Measurements from ENCODE around the gene RPRD1B. TPM values are rescaled to one million over a fixed set of nuclear protein-coding genes. Genes with fewer than 3 reads are reported as not detected.

Gene RPRD1B
- total and polyA plus RNA-seq, 2 donors (not counting 3 experiments of a cell fraction or from before 2014, with no cell fraction given): 13.0 to 29.3 TPM

DNA sequence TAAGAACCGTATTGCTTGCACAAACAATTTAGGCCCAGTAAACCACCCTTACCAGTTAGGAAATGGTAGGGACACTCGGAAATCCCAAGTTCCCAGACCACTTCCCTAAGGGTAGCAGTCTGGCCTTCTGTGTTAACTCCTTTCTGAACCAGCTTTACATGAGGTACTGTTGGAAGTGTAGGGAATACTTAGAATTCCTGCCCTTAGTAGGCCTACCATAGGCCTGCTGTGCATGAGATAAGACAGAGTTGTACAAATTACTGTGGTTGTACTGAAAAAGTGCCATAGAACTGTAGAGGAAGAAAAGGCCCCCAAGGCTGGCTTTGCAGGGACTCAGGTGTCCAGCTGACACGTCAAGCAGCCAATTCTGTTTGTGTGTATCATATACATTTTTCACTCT lies 11.1 kb downstream of the RPRD1B start:
- BruUV-seq (replicated peaks): no TSS peak
- DNase-seq (ENCODE audit: low read depth, low spot score): no peak
- Histone ChIP-seq H3K9ac (replicated peaks; ENCODE audit: extremely low read depth, insufficient read depth, low read length) (no peak overlapping the region), H3K27ac (ENCODE audit: insufficient read depth, low read depth, low read length) (no peak overlapping the region), H2AFZ (ENCODE audit: low read depth, low read length) (no peak overlapping the region), H4K20me1 (replicated peaks; ENCODE audit: control insufficient read depth, extremely low read depth, insufficient read depth, low read length) (no peaks in the 10 kb centered on the region), H3K79me2 (ENCODE audit: control insufficient read depth, insufficient read depth, low read length) (peaks cover 43% of the 10 kb centered on the region), H3K36me3 (ENCODE audit: control insufficient read depth in 2 of 2, extremely low read depth in 1 of 2, insufficient read depth in 2 of 2, low read length in 2 of 2) (peaks cover 10 to 11% of the 10 kb centered on the region in 2 experiments), H3K27me3 (ENCODE audit: control insufficient read depth in 2 of 2, insufficient read depth in 2 of 2, low read length in 2 of 2) (no peaks in the 10 kb centered on the region), H3K9me1 (replicated peaks; ENCODE audit: control insufficient read depth, extremely low read depth, insufficient read depth, low read length) (no peaks in the 10 kb centered on the region), H3K9me3 (replicated peaks; ENCODE audit: control insufficient read depth, insufficient read depth, low read length) (no peaks in the 10 kb centered on the region), H3K4me3 (replicated peaks in 1 of 3; ENCODE audit: insufficient read depth in 1 of 3, low read depth in 1 of 3, low read length in 3 of 3) (no peak overlapping the region), H3K4me2 (ENCODE audit: insufficient read depth, low read length) (no peak overlapping the region), H3K4me1 (ENCODE audit: control insufficient read depth, extremely low read depth, insufficient read depth, low read length) (peaks cover 3% of the 10 kb centered on the region)
- no peak for FAIRE-seq
- intact Hi-C loops (cut with micrococcal nuclease): no loop called here
- dilution Hi-C loops (cut with MboI; ENCODE audit: extremely low pct_ligation_motif_present, low sequenced_read_pairs): no loop called here
- POLR2A ChIA-PET: interaction anchor here (1.1 kb wide), 1 partner anchor 11 kb away, joined by 3 read pairs; the partner anchor contains the start of genes RPRD1B and TTI1
- CTCF ChIA-PET: interaction anchor here (1.1 to 4.4 kb wide), 7 partner anchors 11 to 481 kb away, joined by 3 to 15 read pairs (median 6); partner anchors contain the start of genes RPRD1B and TTI1
- TF ChIP-seq POLR2AphosphoS5 (IDR thresholded peaks at IDR 0.05; ENCODE audit: insufficient read depth, low read depth, low read length) (no peak), MYC (IDR thresholded peaks at IDR 0.05; ENCODE audit: low read depth, low read length) (no peak), CTCF (IDR thresholded peaks at IDR 0.05; ENCODE audit: extremely low read depth in 1 of 2, insufficient read depth in 1 of 2, low read depth in 1 of 2, low read length in 2 of 2) (no peak), JUN (IDR thresholded peaks at IDR 0.05; ENCODE audit: borderline replicate concordance, insufficient read depth, insufficient read length, low read depth) (no peak), MAX (IDR thresholded peaks at IDR 0.05; ENCODE audit: insufficient read depth, insufficient read length) (no peak), POLR2A (IDR thresholded peaks at IDR 0.05; ENCODE audit: low read depth, low read length) (no peak), FOS (IDR thresholded peaks at IDR 0.05; ENCODE audit: borderline replicate concordance, insufficient read depth, low read length) (no peak), GATA2 (IDR thresholded peaks at IDR 0.05; ENCODE audit: insufficient read depth, insufficient read length, low read depth, low read length) (no peak), EZH2 (IDR thresholded peaks at IDR 0.05; ENCODE audit: borderline replicate concordance, low read depth, low read length, severe bottlenecking) (no peak)
